ENCODE data around the gene PRICKLE3. TPM values are rescaled to one million over a fixed set of nuclear protein-coding genes. Genes with fewer than 3 reads are reported as not detected.

Gene PRICKLE3
- total RNA-seq, 1 donor from 2014 or later, result 13.5 TPM

DNA sequence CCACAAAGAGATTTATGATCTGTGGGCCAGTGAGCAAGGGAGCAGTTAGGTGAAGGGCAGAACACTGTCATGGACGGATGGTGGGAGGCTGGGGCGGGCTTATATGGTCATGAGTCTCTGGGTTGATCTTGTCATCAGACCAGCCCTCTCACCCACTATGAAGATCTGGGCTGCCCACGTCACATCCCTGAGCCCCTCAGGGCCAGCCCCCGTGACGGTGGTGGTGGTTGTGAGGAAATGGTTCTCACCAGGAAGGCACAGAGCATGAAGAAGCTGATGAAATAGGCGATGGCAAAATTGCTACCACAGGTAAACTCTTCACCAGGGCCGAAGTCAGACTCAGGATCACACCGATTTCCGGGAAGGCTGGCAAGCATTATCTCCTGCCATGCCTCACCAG lies 24.9 kb upstream of the PRICKLE3 start:
- H3K27ac Mint-ChIP-seq, result no peak overlapping the region
- peaks cover 9% of the 10 kb centered on the region for H3K27me3 Mint-ChIP-seq (ENCODE audit: low read depth)
- H3K4me3 Mint-ChIP-seq, result no peak overlapping the region
- no peak for DNase-seq (ENCODE audit: low spot score in 2 of 2, unreplicated experiment in 2 of 2)
- TF ChIP-seq, protein P1, sequence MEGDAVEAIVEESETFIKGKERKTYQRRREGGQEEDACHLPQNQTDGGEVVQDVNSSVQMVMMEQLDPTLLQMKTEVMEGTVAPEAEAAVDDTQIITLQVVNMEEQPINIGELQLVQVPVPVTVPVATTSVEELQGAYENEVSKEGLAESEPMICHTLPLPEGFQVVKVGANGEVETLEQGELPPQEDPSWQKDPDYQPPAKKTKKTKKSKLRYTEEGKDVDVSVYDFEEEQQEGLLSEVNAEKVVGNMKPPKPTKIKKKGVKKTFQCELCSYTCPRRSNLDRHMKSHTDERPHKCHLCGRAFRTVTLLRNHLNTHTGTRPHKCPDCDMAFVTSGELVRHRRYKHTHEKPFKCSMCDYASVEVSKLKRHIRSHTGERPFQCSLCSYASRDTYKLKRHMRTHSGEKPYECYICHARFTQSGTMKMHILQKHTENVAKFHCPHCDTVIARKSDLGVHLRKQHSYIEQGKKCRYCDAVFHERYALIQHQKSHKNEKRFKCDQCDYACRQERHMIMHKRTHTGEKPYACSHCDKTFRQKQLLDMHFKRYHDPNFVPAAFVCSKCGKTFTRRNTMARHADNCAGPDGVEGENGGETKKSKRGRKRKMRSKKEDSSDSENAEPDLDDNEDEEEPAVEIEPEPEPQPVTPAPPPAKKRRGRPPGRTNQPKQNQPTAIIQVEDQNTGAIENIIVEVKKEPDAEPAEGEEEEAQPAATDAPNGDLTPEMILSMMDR (IDR thresholded peaks at IDR 0.05; ENCODE audit: unreplicated experiment), result no peak
- no peaks in the 10 kb centered on the region for H3K36me3 Mint-ChIP-seq
- peaks cover 25% of the 10 kb centered on the region for H3K9me3 Mint-ChIP-seq
- no peaks in the 10 kb centered on the region for H3K4me1 Mint-ChIP-seq

GRCh38 chrX:49210406-49210805 lies 24.2 kb upstream of the PRICKLE3 start:
- DNase-seq (ENCODE audit: low spot score in 2 of 2, unreplicated experiment in 2 of 2), result no peak
- H3K4me3 Mint-ChIP-seq, result no peak overlapping the region
- H3K9me3 Mint-ChIP-seq, result peaks cover 25% of the 10 kb centered on the region
- H3K27ac Mint-ChIP-seq, result no peak overlapping the region
- TF ChIP-seq, protein P1 (IDR thresholded peaks at IDR 0.05; ENCODE audit: unreplicated experiment), result no peak
- no peaks in the 10 kb centered on the region for H3K4me1 Mint-ChIP-seq
- H3K36me3 Mint-ChIP-seq, result no peaks in the 10 kb centered on the region
- H3K27me3 Mint-ChIP-seq (ENCODE audit: low read depth), result peaks cover 9% of the 10 kb centered on the region

GRCh38 chrX:49209434-49210251 lies 23.5 kb upstream of the PRICKLE3 start:
- H3K9me3 Mint-ChIP-seq, result peaks cover 19% of the 10 kb centered on the region
- H3K36me3 Mint-ChIP-seq, result no peaks in the 10 kb centered on the region
- no peak for DNase-seq (ENCODE audit: low spot score in 2 of 2, unreplicated experiment in 2 of 2)
- H3K4me1 Mint-ChIP-seq, result no peaks in the 10 kb centered on the region
- peaks cover 9% of the 10 kb centered on the region for H3K27me3 Mint-ChIP-seq (ENCODE audit: low read depth)
- TF ChIP-seq, protein P1 (IDR thresholded peaks at IDR 0.05; ENCODE audit: unreplicated experiment), result no peak
- H3K4me3 Mint-ChIP-seq, result no peak overlapping the region
- no peak overlapping the region for H3K27ac Mint-ChIP-seq

DNA sequence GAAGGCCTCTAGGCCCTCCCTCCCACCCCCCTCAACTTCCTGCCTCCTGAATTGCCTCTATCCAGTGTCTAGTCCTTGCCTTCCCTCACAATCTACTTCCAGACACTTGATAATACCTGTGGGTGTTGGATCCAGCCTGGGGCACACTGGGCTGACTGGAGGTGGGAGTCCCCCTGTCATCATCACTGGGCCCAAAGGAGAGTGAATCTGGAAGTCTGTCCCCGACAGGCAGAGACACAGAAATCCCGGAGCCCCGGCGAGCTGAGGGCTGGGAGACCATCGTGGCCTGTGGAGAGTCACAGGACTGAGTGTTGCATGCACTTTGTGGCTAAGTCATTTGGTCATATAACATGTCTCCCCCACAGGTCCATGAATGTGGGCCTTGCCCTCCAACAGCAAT lies 22.2 kb upstream of the PRICKLE3 start:
- no peaks in the 10 kb centered on the region for H3K4me1 Mint-ChIP-seq

DNA sequence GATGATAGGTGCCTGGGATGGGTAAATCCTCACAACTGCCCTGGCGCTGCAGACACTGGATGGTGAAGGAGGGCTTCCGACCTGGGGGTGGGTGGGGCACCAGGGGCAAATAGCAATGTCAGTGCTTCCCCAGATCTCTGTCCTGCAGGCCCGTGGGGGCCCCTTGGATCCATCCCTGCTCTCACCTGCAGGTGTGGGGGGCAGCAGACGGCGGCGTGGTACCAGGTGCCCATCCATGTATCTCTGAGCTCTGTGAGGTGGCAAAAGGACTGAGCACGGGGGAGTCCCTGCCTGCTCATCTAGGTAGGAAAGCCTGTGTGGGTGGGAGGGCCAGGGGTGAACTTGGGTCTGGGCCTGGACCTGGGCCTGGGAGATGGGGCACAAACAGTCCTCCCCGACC lies 20.4 kb upstream of the PRICKLE3 start:
- H3K27ac Mint-ChIP-seq, result no peak overlapping the region
- H3K27me3 Mint-ChIP-seq (ENCODE audit: low read depth), result peaks cover 8% of the 10 kb centered on the region
- H3K36me3 Mint-ChIP-seq, result no peaks in the 10 kb centered on the region
- H3K9me3 Mint-ChIP-seq, result peaks cover 11% of the 10 kb centered on the region
- no peaks in the 10 kb centered on the region for H3K4me1 Mint-ChIP-seq
- no peak for DNase-seq (ENCODE audit: low spot score in 2 of 2, unreplicated experiment in 2 of 2)
- TF ChIP-seq, protein P1 (IDR thresholded peaks at IDR 0.05; ENCODE audit: unreplicated experiment), result no peak
- no peak overlapping the region for H3K4me3 Mint-ChIP-seq

More for the DNA sequence above, 22.2 kb upstream of the PRICKLE3 start:
- TF ChIP-seq, protein P1 (IDR thresholded peaks at IDR 0.05; ENCODE audit: unreplicated experiment), result no peak
- no peaks in the 10 kb centered on the region for H3K36me3 Mint-ChIP-seq
- no peak overlapping the region for H3K27ac Mint-ChIP-seq
- peaks cover 13% of the 10 kb centered on the region for H3K27me3 Mint-ChIP-seq (ENCODE audit: low read depth)
- no peak for DNase-seq (ENCODE audit: low spot score in 2 of 2, unreplicated experiment in 2 of 2)
- no peak overlapping the region for H3K4me3 Mint-ChIP-seq
- H3K9me3 Mint-ChIP-seq, result peaks cover 19% of the 10 kb centered on the region

Measured in mesothelial cell of epicardium (in vitro differentiated cells).